ENCODE data around the gene HGF. TPM values are rescaled to one million over a fixed set of nuclear protein-coding genes. Genes with fewer than 3 reads are reported as not detected.

The HGF gene
- total and polyA plus RNA-seq, 2 donors (not counting 1 experiment from before 2014, with no cell fraction given), result 0.25 TPM; not detected in 1

GRCh38 chr7:81692146-81692905 is 77.5 kb downstream of the HGF start:
- no peak overlapping the region for H2AFZ ChIP-seq (ENCODE audit: insufficient read depth, low read depth, low read length, poor library complexity, severe bottlenecking)
- POLR2A ChIA-PET, result no interaction called here
- intact Hi-C loops (cut with micrococcal nuclease), result no loop called here
- 85% methylated on average over 2 of the region's 3 CpGs for WGBS (ENCODE audit: insufficient coverage)
- H3K9ac ChIP-seq (ENCODE audit: low read length), result no peak overlapping the region
- H3K9me3 ChIP-seq (ENCODE audit: control extremely low read depth in 1 of 3, control insufficient read depth in 2 of 3, insufficient read depth in 1 of 3, low read length in 2 of 3), result no peaks in the 10 kb centered on the region
- H3K27me3 Mint-ChIP-seq, result no peaks in the 10 kb centered on the region
- no peaks in the 10 kb centered on the region for H3K4me1 ChIP-seq (ENCODE audit: control insufficient read depth in 2 of 2, insufficient read depth in 2 of 2, low read length in 2 of 2)
- no peak overlapping the region for H3K4me3 Mint-ChIP-seq
- CTCF ChIA-PET, result no interaction called here
- H3K9me3 Mint-ChIP-seq (ENCODE audit: insufficient read depth), result peaks cover 2% of the 10 kb centered on the region
- no peaks in the 10 kb centered on the region for H3K4me1 Mint-ChIP-seq
- ATAC-seq (ENCODE audit: low read depth), result no peak
- H3K27ac ChIP-seq (ENCODE audit: low read length in 2 of 2), result no peak overlapping the region
- no peak for DNase-seq
- TF ChIP-seq CTCF (IDR thresholded peaks at IDR 0.05) (no peak), EZH2 (IDR thresholded peaks at IDR 0.05; ENCODE audit: borderline replicate concordance, insufficient read depth, low read depth, low read length, poor library complexity, severe bottlenecking) (no peak)
- no peak overlapping the region for H3K4me3 ChIP-seq (ENCODE audit: control extremely low read depth in 1 of 5, extremely low read depth in 1 of 5, insufficient read depth in 1 of 5, low read depth in 2 of 5, low read length in 4 of 5)
- H3K27ac Mint-ChIP-seq, result no peak overlapping the region
- H3K79me2 ChIP-seq (ENCODE audit: control insufficient read depth, insufficient read depth, low read length), result no peaks in the 10 kb centered on the region
- no peak overlapping the region for H3K4me2 ChIP-seq (replicated peaks; ENCODE audit: low read depth, low read length, poor library complexity, severe bottlenecking)
- H4K20me1 ChIP-seq (ENCODE audit: control insufficient read depth, insufficient read depth, low read length, poor library complexity, severe bottlenecking), result no peaks in the 10 kb centered on the region
- H3K27me3 ChIP-seq (replicated peaks in 1 of 4; ENCODE audit: control extremely low read depth in 1 of 4, control insufficient read depth in 3 of 4, insufficient read depth in 4 of 4, low read length in 3 of 4), result no peaks in the 10 kb centered on the region
- H3K36me3 ChIP-seq (replicated peaks in 1 of 2; ENCODE audit: control extremely low read depth in 1 of 2, control insufficient read depth in 1 of 2, extremely low read depth in 1 of 2, insufficient read depth in 2 of 2, low read length in 1 of 2), result no peaks in the 10 kb centered on the region

DNA sequence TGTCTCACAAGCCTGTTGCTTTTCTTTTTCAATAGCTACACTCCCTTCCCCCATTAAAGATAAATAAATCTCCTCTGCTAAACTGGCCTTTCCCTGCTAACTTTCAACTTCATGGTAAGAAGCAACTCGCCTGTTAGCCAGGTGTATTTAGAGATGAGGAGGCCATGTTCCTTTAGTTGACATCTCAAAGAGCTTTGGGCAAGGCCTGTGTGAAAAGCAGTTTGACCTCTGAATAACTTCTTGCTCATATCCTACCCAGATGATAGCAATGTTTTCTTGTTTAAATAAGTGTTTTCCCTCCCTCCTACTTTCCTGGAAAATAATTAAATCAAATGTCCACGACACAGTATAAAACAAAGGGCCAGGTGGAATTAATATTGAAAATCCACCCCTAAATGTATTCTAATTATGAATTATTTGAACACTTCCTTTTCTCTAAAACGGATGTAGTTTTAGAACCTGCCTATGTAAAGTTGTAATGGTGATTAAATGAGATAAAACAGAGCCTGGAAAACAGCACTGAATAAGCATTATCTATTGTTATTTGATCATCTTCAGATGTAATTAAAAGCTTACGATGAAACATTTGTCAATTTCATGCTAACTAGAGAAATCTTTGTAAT is 78.5 kb downstream of the HGF start:
- Mint-ChIP-seq H3K4me1 (no peaks in the 10 kb centered on the region), H3K27ac (no peak overlapping the region), H3K4me3 (no peak overlapping the region), H3K9me3 (ENCODE audit: insufficient read depth) (no peaks in the 10 kb centered on the region), H3K27me3 (no peaks in the 10 kb centered on the region)
- WGBS (ENCODE audit: insufficient coverage), result no CpG with 5 or more reads among the region's 4 CpGs
- no peak for TF ChIP-seq EZH2 (IDR thresholded peaks at IDR 0.05; ENCODE audit: borderline replicate concordance, insufficient read depth, low read depth, low read length, poor library complexity, severe bottlenecking)
- no peak for TF ChIP-seq CTCF (IDR thresholded peaks at IDR 0.05)
- no peak for DNase-seq
- intact Hi-C loops (cut with micrococcal nuclease), result no loop called here
- no peaks in the 10 kb centered on the region for H3K9me3 ChIP-seq (ENCODE audit: control extremely low read depth in 1 of 3, control insufficient read depth in 2 of 3, insufficient read depth in 1 of 3, low read length in 2 of 3)
- H3K27ac ChIP-seq (ENCODE audit: low read length in 2 of 2), result no peak overlapping the region
- no peak overlapping the region for H3K9ac ChIP-seq (ENCODE audit: low read length)
- H3K4me1 ChIP-seq (ENCODE audit: control insufficient read depth in 2 of 2, insufficient read depth in 2 of 2, low read length in 2 of 2), result no peaks in the 10 kb centered on the region
- no peaks in the 10 kb centered on the region for H3K36me3 ChIP-seq (replicated peaks in 1 of 2; ENCODE audit: control extremely low read depth in 1 of 2, control insufficient read depth in 1 of 2, extremely low read depth in 1 of 2, insufficient read depth in 2 of 2, low read length in 1 of 2)
- ATAC-seq (ENCODE audit: low read depth), result no peak
- no peaks in the 10 kb centered on the region for H3K27me3 ChIP-seq (replicated peaks in 1 of 4; ENCODE audit: control extremely low read depth in 1 of 4, control insufficient read depth in 3 of 4, insufficient read depth in 4 of 4, low read length in 3 of 4)
- H3K79me2 ChIP-seq (ENCODE audit: control insufficient read depth, insufficient read depth, low read length), result no peaks in the 10 kb centered on the region
- H3K4me2 ChIP-seq (replicated peaks; ENCODE audit: low read depth, low read length, poor library complexity, severe bottlenecking), result no peak overlapping the region
- H2AFZ ChIP-seq (ENCODE audit: insufficient read depth, low read depth, low read length, poor library complexity, severe bottlenecking), result no peak overlapping the region
- H3K4me3 ChIP-seq (ENCODE audit: control extremely low read depth in 1 of 5, extremely low read depth in 1 of 5, insufficient read depth in 1 of 5, low read depth in 2 of 5, low read length in 4 of 5), result no peak overlapping the region
- CTCF ChIA-PET, result no interaction called here
- H4K20me1 ChIP-seq (ENCODE audit: control insufficient read depth, insufficient read depth, low read length, poor library complexity, severe bottlenecking), result no peaks in the 10 kb centered on the region
- POLR2A ChIA-PET, result no interaction called here

All from B cell (primary cell).